Osteocyte (in vitro differentiated cells): ENCODE data around the gene MEP1A. TPM values are rescaled to one million over a fixed set of nuclear protein-coding genes. Genes with fewer than 3 reads are reported as not detected.
"Not testable (repeated sequence)": the region's sequence is repeated elsewhere in the genome, so short reads cannot be mapped to it uniquely, and the experiment has no call there.

Experiments
- DNase-seq: peaks from one replicate; pipeline ENCODE4 v3.0.0; 2021; ENCODE audit warnings: mixed read lengths; ENCODE audit not compliant: unreplicated experiment; ENCODE audit errors: extremely low spot score
- H3K27ac Mint-ChIP-seq: one replicate; pipeline ENCODE4 v1.8.0; 2021; ENCODE audit warnings: mild to moderate bottlenecking, mixed read lengths; ENCODE audit not compliant: unreplicated experiment
- H3K27me3 Mint-ChIP-seq: one replicate; pipeline ENCODE4 v1.8.0; 2021; ENCODE audit warnings: mixed read lengths; ENCODE audit not compliant: unreplicated experiment
- H3K36me3 Mint-ChIP-seq: one replicate; pipeline ENCODE4 v1.8.0; 2021; ENCODE audit warnings: mixed read lengths; ENCODE audit not compliant: unreplicated experiment
- H3K4me1 Mint-ChIP-seq: one replicate; pipeline ENCODE4 v1.8.0; 2021; ENCODE audit warnings: mixed read lengths; ENCODE audit not compliant: unreplicated experiment
- H3K4me3 Mint-ChIP-seq: one replicate; pipeline ENCODE4 v1.8.0; 2021; ENCODE audit warnings: mild to moderate bottlenecking, moderate library complexity, mixed read lengths; ENCODE audit not compliant: unreplicated experiment
- H3K9me3 Mint-ChIP-seq: one replicate; pipeline ENCODE4 v1.8.0; 2021; ENCODE audit warnings: mixed read lengths; ENCODE audit not compliant: unreplicated experiment
- total RNA-seq: library from RNA; stranded (reverse); gene quantifications from 2 replicates; pipeline ENCODE4 v1.2.1, GENCODE V29; 2021
- TF ChIP-seq, protein P1 (sequence below): fragments of 200-600 bp; sonication (generic); IDR thresholded peaks from 2 replicates; pipeline ENCODE4 v1.5.0; 2021; ENCODE audit warnings: antibody characterized with exemption, mild to moderate bottlenecking, moderate library complexity

Gene MEP1A
- total RNA-seq, 1 donor from 2014 or later = not detected

DNA sequence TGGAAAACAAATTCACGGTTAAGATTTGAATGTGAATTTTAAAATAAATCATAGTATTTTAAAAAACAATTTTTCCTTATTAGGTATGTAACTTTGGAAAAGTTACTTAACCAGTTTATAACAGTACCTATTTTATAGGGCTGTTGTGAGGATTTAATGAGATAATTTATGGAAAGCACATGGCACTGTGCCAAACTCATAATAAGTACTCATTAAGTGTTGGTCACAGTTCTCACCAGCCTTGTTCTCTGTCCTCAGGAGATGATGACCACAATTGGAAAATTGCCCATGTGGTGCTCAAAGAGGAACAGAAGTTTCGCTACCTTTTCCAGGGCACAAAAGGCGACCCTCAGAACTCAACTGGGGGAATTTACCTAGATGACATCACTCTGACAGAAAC lies 39.6 kb downstream of the MEP1A start:
- Mint-ChIP-seq H3K4me3 (no peak overlapping the region), H3K27me3 (peaks cover 10% of the 10 kb centered on the region), H3K36me3 (no peaks in the 10 kb centered on the region), H3K9me3 (no peaks in the 10 kb centered on the region), H3K27ac (no peak overlapping the region), H3K4me1 (no peaks in the 10 kb centered on the region)
- TF ChIP-seq, protein P1, sequence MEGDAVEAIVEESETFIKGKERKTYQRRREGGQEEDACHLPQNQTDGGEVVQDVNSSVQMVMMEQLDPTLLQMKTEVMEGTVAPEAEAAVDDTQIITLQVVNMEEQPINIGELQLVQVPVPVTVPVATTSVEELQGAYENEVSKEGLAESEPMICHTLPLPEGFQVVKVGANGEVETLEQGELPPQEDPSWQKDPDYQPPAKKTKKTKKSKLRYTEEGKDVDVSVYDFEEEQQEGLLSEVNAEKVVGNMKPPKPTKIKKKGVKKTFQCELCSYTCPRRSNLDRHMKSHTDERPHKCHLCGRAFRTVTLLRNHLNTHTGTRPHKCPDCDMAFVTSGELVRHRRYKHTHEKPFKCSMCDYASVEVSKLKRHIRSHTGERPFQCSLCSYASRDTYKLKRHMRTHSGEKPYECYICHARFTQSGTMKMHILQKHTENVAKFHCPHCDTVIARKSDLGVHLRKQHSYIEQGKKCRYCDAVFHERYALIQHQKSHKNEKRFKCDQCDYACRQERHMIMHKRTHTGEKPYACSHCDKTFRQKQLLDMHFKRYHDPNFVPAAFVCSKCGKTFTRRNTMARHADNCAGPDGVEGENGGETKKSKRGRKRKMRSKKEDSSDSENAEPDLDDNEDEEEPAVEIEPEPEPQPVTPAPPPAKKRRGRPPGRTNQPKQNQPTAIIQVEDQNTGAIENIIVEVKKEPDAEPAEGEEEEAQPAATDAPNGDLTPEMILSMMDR = no peak
- no peak for DNase-seq

DNA sequence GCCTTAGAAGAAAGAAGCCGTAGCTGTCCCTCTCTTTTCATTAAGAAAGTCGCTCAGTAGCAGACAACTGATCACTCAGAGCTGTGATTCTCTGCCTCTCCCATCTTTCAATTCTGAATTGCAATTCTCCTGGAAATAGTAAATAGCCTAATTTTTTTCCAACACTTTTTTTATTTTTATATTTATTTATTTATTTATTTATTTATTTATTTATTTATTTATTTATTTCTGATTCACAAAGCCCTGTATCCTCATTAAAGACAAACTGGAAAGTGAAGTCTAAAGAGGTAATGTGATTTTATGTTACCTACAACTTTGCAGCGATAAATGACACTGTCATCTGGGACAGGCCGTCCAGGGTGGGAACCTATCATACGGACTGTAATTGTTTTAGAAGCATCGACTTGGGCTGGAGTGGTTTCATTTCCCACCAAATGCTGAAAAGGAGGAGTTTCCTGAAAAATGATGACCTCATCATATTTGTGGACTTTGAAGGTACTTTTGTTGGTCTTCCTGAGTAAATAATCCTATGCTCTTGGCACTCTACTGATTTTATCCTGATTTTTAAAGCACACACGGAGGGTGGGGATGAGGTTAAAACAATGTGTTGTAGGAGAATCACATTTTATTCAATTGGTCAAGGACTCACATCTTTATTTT lies 41.2 kb downstream of the MEP1A start:
- not testable (repeated sequence) for DNase-seq, H3K36me3 Mint-ChIP-seq

DNA sequence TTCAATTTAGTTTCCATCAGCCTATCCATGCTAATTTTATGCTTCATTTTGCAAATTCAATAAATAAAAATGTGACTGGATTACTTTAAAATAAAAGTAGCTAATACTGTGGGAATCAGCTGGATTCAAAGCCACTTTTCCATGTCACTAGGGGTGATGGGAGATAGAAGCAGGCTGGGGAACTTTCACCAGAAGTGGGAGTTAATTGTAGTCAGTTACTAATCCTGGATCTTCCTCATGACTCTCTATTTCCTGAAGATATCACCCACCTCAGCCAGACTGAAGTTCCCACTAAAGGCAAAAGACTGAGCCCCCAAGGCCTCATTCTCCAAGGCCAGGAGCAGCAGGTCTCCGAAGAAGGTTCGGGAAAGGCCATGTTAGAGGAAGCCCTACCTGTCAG lies 41.8 kb downstream of the MEP1A start:
- not testable (repeated sequence) for DNase-seq, H3K9me3 Mint-ChIP-seq, H3K4me1 Mint-ChIP-seq, H3K27me3 Mint-ChIP-seq, H3K27ac Mint-ChIP-seq, H3K4me3 Mint-ChIP-seq, H3K36me3 Mint-ChIP-seq

More for the DNA sequence above, 41.2 kb downstream of the MEP1A start:
- not testable (repeated sequence) for H3K4me3 Mint-ChIP-seq, H3K9me3 Mint-ChIP-seq, H3K27ac Mint-ChIP-seq, H3K4me1 Mint-ChIP-seq, H3K27me3 Mint-ChIP-seq

DNA sequence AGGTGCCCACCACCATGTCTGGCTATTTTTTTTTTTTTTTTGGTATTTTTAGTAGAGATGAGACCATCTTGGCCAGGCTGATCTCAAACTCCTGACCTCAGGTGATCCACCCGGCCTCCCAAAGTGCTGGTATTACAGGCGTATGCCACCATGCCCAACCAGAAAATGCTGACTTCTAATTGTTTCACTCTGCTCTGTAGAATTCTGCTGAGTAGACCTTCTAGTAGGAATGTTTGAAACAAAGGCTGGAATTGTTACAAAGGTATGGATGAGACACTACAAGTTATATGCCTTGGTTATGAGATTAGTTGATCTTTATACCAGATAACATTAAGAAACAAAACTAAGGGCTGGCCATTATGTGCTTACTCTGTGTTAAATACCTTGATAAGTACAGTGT lies 44.8 kb downstream of the MEP1A start:
- H3K27me3 Mint-ChIP-seq = no peaks in the 10 kb centered on the region
- H3K9me3 Mint-ChIP-seq = peaks cover 23% of the 10 kb centered on the region
- H3K4me1 Mint-ChIP-seq = no peaks in the 10 kb centered on the region
- DNase-seq = no peak
- no peak overlapping the region for H3K4me3 Mint-ChIP-seq
- no peak overlapping the region for H3K27ac Mint-ChIP-seq
- H3K36me3 Mint-ChIP-seq = no peaks in the 10 kb centered on the region
- TF ChIP-seq, protein P1 = no peak

DNA sequence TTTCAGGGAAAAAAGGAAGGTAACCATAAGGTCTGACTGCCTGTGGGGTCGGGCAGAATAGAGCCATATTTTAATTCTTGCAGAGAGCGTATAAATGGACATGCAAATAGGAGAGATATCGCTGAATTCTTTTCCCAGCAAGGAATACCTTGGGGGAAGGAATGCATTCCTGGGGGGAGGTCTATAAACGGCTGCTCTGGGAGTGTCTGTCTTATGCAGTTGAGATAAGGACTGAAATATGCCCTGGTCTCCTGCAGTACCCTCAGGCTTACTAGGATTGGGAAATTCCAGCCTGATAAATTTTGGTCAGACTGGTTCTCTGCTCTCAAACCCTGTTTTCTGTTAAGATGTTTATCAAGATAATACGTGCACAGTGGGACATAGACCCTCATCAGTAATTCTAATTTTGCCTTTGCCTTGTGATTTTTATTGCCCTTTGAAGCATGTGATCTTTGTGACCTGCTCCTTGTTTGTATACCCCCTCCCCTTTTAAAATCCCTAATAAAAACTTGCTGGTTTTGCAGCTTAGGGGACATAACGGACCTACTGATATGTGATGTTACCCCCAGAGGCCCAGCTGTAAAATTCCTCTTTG lies 49.2 kb downstream of the MEP1A start:
- not testable (repeated sequence) for H3K36me3 Mint-ChIP-seq
- peaks cover 16% of the 10 kb centered on the region for H3K27me3 Mint-ChIP-seq

DNA sequence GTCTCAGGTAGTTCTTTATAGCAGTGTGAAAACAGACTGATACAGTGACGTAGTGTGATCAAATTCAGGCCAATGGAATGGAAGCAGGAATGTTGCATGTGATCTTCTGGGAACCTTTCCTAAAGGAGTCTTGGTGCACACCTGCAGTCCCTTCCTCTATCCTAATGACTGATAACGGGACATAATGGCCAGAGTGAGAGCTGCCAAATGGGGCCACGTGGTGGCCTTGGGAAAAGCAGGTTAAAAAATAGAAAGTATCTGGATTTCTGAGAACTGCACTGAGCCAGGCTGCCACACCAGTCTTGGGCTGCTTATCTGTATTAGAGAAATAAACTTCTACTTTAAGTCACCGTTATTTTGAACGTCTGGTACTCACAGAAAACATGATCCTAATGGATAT lies 51.9 kb downstream of the MEP1A start:
- peaks cover 30% of the 10 kb centered on the region for H3K27me3 Mint-ChIP-seq
- TF ChIP-seq, protein P1 = no peak
- no peak overlapping the region for H3K27ac Mint-ChIP-seq
- no peaks in the 10 kb centered on the region for H3K36me3 Mint-ChIP-seq
- no peak overlapping the region for H3K4me3 Mint-ChIP-seq
- H3K9me3 Mint-ChIP-seq = peaks cover 24% of the 10 kb centered on the region
- peaks cover 10% of the 10 kb centered on the region for H3K4me1 Mint-ChIP-seq
- DNase-seq = no peak

More for the DNA sequence above, 49.2 kb downstream of the MEP1A start:
- not testable (repeated sequence) for H3K4me3 Mint-ChIP-seq, DNase-seq, H3K27ac Mint-ChIP-seq, H3K4me1 Mint-ChIP-seq
- peaks cover 24% of the 10 kb centered on the region for H3K9me3 Mint-ChIP-seq
